Activated naive CD4-positive, alpha-beta T cell (primary cell): Measurements from ENCODE around the gene IRX4.

Experiments used
- DNase-seq, 4 experiments: peaks; one replicate each; lab custom pipeline; 2025; lab: John Stamatoyannopoulos, UW

Gene IRX4

DNA sequence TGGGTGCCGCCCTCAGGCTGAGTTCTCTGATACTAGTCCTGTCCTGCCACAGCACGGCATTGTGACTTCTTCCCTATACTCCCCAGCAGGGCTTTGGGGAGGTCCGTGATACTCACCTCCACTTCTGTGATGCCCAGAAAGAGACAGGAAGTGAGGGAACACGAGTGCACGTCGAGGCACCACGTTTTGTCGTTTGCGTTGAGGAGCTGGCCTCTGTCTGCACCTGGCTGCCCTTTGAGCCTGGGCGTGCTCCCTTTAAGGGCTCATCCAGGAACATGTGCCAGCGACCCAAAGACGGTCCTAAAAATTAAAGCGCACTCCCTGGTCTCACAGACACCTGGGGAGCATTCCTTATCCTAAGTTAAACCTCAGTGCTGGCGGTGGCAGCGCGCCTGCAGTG lies 8.7 kb upstream of the IRX4 start:
- no peak for DNase-seq

DNA sequence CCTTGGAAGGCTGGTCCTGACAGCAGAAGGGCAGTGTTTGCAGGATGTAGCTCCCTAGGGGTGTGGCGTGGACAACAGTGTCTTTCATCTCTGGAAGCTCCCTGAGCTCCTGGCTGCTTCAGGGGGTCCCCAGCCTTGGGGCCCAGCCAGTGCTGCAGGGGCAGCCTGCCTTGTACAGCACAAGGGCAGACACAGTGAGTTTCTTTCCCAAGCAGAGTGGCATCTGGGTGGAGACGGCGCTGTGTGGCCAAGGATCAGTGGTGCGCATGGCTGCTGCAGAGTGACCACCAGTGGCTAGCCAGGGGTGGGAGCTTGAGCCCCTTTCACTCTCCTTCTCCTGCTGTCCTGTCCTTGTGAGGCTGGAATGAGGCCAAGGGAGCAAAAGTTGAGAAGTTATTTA lies 7.6 kb upstream of the IRX4 start:
- no peak for DNase-seq

DNA sequence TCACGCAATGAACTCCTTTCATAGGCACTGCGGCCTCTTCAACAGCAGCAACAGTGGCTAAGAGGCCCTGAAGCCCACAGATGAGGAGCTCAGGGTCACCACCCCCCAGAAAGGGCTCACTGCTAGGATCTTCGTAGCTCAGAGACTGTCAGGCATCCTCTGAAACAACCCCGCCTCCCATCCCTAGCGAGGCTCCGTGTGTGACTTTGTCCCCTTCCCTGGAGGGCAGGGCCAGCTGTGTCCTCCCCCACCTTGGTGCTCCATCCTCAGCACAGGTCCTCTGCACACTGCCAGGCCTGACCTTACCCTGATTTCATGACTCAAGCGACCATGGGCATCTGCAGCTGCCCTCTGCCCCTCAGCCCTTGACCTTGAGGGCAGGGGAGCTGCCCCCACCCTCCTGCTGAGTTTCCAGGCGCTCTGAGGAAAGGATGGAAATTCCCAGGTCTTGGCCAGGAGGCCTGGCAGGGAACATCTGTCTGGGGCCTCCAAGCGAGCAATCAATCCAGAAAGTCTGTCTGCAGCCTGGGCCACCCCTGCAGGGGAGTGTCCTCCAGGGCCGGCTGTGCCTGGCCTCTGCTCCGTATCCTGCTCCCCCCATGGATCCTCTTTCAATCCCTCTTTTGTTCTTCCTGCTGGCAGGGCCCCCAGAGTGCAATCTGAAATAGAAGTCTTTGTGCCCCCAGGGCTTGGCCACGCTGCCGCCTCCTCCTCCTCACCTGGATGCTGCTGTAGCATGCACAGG lies 6.8 kb upstream of the IRX4 start:
- no peak for DNase-seq

DNA sequence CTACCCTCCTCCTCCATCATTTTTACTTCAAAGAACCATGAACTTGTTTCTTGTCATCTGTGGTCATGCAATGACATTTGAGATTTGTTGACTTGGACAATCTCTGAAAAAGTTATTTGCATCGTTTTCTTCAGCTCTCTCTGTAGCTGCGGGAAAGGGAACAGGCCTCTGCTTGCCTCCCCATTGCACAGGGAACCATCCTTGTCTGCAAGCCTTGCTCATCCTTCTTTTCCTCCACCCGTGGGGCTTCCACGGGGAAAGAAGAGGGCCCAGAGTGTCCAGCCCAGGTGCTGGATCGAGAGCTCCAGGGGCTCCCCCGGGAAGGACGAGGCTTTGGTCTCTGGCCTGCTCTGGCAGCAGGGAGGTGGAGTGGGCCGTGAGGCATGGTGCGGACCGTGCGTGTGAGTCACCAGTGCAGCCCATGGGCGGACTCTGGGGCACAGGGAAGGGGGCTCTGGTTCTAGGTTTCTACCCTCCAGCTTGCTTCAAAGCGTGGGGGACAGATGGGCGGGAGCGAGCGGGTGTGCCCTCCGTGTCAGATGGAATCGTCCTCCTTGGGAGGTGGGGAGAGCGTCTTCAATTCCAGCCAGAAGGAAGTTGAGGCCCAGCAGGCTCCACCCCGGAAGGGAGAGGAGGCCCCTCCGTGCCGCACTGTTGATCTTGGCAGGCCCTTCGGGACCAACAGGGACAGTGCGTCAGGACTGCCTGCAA lies 6.0 kb upstream of the IRX4 start:
- no peak for DNase-seq

DNA sequence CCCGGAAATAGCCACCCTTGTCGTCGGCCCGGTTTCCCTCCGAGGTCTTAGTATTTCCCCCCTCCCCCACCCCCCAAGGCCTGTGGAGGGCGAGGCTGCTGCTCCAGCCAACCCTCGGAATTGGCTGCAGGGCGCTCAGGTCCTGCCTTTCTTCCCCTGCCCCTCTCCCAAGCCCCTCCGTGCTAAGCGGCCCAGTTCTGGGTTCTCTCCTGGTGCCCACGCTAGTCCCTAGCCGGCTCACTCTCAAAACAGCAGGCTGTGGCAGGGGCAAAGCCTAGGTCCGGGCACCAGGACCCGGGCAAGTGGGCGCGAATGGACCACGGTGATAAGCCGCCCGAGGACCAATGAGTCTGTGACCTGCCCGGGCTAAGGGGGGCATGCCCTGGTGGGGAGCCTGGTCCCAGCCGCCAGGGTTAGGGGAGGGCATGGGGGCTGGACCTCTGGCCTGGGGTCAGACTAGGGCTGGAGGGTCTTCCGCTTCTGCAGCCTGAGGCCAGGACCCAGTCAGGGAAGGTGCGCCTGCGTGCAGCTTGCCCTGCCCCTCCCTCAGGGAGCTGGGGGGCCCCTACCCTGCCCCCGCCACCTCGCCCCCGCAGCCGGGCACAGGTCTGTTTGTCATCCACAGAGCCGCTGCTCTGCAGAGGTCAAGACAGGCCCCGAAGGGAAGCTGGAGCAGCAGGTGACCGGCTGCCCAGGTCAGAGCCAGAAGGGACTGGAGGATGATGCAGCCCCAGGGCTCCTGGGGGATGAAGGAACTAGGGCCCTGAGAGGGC lies 5.0 kb upstream of the IRX4 start:
- no peak for DNase-seq

DNA sequence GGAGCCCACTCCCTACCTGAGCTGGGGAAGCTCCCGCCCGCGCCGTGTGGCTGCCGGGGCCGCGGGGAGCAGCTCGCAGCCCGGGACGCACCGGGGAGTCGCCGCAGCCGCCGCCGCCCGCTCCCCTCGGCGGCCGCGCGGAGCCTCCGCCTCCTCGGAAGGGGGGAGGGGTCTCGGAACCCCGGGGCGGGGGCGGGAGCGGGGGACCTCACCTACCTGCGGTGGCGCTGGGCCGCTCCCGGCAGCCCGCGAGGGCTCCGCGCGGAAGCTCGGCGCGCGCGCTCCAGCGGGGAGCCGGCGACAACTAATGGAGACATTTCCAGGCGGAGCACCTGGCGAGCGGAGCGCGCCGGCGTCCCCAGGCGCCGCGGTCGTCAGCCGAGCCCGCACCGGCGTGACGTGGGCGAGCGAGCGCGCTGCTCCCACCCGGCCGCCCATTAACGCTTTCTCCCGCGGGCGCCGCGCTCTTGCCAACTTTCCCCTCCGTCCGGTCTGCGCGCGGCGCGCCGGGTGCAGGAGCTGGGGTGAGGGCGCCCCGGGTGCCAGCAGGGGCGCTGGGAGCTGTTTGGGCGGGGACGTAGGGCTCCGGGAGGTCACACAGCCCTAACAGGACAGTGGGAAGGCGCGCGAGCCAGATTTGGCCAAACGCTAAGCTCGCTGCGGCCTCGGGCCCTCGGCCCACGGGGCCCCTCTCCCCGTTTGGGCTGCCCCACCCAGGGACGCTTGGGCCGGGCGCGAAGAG lies 4.3 kb upstream of the IRX4 start:
- DNase-seq: no peak

DNA sequence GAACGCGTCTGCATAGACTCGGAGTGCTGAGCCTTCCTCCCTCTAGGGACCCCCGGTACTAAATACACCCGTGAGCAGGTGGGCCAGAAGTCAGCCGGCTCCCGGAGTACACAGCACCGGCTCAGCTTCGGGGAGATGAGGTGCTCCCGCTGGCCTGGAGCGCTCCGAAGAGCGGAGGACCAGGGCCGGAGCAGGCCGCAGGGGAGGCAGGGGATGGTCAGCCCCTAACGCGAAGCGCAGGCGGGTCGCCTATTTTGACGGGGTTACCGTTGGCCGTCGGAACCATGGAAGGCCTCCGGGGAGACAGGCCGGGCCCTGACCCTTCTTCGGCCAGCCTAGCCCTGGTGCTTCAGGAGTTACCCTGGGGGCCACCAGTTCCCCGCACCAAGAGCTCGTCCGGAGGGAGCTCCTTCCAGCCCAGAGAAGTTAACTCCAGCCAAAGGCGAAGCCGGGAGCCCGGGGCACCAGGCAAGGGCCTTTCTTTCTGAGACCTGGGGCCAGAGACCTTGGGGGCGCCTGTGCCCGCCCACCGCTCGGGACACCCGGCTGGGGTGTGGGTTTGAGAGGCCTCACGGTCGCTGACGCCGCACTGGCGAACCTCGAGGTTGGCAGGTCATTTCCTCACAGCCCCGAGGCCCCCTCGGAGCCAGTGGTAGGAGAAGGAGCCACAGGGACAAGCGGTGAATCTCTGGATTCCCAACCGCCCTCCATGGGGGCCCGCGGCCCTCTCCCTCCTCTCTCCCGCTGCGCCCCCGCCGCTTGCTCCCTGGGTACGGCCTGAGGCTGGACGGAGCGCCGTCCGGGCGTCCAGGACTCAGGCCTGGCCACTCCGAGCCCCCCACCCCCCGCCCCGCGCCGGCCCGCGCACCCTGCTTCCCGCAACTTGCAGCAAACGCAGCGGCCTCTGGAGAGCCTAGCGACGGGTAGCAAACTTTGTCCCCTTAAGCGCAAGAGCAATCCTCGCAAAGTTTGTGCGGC lies 3.4 kb upstream of the IRX4 start:
- no peak for DNase-seq

DNA sequence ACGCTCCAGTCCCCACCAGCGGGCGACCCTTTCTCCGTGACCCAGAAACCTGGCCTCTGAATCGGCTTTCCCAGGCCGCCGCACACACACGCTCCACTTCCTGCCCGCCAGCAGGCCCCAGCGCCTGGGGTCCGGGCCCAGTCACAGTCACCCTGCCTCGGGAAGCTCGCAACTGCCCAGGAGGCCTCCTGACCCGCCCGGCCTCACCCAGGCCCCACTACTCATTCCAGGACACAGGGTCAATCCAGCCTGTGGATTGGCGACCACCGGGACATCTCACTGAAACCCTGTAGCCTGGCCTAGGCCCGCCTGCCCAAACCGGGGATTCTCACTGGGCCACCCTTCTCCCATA lies 2.7 kb upstream of the IRX4 start:
- DNase-seq: no peak

DNA sequence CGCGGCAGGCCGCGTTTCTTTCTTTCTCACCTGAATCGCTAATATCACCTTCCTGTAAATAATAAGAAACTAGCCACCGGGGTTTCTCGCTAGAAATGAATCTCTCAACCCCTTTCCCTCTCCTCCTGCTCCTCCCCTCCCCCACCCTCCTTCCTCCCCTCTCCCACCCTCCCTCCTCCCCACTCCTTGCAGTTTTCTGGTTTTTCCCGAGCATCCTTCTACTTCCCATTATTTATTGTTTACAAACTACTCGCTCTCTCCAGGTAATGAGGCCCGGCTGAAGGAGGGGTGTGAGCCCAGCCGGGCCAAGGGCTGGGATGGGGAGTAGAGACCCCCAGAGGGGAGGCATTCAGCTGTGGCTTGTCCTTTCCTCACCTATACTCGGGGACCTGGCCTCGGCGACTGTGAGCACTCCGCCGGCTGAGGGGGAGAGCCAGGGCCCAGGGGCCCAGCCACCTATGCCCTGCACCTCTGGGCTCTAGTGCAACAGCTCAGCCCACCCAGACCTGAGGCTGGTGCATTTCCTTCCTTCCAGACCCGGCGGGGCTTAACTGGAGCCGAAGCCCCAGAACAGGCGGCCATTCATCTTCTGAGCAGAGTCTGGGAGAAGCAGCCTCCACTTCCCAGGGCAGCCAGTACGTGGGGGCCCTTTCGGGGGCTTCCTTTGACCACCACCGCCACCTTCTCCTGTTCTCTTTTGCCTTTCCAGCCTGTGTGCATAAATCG lies 2.1 kb upstream of the IRX4 start:
- no peak for DNase-seq

DNA sequence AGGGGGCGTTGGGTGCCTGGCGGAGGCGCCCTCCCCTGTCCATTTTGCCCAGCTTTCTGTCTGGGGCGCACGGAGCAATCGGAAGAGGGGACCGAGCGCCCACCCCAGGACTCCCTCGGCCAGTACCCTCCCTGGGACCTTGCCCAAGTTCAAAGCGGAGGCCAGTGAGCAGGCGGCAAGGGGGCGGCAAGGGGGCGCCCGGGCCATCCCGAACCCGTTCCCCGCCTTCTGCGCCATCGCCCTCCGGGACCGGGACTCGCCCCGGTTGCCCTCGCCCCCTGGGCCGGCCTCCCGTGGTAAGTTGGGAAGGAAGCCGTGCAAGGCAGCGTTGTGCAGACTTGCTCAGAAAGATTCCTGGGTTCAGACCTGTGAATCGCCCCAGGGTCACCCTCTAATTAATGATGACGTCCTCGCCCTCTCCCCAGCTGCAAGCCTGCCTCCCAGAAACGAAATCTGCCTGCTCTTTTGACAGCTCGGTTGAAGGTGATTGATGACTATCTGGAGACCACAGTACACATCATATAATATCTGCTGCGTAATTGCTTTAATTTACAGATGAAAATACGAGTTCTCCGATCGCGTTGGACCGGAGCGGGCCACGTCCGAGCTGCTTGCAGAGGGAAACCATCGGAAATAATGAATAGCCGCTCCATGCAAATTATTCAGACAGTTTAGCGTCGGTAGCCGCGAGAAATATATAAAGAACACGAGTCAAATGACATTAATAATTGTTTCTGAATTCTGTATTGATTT lies 1.4 kb upstream of the IRX4 start:
- no peak for DNase-seq

DNA sequence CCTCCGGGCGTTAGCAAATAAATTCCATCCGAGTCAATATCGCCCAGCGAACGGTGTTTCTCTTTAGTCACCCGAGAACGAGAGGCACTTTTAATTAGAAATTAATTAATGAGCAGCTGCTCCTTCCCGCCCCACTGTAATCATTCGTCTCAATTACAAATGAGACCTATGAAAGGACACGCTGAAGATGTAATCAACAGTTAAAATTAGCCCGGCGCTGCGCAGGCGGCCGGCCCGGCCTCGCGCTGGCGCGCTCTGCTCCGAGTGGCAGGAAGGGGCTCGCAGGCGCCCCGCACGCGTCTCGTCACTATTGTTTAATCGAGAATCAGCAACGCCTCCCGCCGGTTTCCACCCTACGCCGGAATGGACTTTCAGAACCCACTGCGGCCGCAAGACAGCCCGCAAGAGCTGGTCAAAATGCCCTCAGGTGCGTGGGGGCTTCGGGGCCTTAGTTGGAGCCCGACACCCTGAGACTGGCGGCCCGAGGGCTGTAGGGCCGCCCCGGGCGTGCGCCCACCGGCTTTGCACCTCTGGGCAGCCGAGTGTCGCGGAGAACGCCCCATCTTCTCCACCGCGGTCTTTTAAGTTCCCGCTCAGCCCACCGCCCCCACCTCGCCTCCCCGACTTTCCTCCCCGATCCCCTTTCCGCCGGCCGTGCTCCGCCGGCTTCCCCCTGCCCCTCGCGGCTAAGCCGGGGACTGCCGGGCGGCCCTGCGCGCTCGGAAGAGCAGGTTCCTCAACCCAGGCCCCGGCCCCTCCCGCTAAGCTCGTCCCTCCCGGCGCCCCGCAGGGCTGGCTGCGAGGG lies 597 bp upstream of the IRX4 start:
- no peak for DNase-seq

DNA sequence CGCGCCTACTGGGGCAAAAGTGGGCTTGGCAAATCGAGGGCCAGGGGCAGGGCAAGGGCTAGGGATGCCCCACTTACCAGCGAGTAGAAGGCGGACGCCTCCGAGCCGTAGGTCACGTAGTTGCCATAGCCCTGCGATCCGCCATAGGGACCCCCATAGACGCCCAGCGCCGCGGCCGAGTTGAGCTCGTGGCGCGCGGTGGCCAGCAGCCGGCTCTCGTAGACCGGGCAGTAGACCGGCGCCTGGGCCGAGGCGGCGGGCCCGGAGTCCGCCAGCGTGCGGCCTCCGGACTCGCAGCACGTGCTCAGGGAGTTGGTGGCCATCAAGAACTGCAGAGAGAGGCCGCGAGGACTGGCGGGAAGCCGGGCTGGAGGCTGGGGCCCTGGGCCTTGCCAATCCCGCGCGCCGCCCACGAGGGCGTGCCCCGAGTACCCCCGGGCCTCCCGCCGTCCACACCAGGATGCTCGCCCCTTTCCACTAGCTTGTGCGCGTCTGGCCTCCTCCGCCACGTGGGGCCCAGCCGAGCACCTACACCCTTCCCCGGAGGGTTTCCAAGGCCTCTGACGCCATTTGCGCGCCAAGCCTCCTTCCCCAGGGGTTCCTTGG lies 891 bp downstream of the IRX4 start:
- no peak for DNase-seq

DNA sequence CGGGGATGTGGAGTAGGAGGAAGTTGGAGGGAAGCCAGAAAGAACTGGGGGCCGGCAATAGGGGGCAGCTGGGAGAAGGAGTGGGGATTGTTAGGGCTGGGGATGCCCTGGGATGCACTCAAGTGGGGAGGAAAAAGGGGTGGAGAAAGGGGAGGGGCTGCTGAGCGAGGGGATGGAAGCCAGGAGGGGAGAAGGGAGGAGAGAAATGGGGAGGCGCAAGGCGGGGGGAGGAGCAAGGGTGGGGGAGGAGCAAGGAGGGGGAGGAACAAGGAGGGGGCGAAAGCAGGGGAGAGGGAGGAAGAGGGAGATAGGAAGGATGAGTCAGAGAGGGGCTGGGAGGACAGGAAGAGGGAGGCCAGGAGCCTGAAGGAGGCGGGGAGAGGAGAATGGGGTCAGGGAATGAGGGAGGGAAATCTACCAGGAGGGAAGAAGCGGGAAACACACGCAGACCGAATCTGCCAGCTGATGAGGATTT lies 1.6 kb downstream of the IRX4 start:
- DNase-seq: no peak

DNA sequence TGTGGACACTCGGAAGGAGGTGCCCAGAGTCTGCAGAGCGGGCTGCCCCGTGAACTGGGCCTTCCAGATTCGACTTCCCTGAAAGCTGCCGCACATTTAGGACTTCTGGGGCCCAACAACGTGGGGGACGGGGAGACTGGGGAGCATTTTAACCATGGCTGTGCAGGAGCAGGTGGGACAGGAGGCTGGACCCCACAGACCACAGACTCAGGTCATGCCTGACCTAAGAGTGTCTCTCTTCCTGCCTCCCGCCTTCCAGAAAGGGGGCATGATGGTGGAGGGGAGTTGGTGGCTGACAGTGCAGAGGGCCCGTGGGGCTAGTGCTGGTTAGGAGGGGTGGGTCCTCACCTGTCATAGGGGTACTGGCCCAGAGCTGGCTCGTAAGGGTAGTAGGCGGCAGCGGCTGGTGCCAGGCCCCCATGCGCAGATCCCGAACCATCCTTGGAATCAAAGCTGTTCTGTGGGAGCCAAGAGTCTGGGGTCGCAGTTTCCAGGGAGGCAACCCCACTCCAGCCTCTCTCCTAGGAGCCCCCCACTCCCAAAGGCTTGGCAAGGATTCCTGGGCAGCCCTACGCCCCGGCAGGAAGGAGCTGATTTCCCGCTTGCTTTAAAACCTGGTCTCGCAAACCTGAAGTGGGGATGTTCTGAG lies 2.2 kb downstream of the IRX4 start:
- DNase-seq: no peak

DNA sequence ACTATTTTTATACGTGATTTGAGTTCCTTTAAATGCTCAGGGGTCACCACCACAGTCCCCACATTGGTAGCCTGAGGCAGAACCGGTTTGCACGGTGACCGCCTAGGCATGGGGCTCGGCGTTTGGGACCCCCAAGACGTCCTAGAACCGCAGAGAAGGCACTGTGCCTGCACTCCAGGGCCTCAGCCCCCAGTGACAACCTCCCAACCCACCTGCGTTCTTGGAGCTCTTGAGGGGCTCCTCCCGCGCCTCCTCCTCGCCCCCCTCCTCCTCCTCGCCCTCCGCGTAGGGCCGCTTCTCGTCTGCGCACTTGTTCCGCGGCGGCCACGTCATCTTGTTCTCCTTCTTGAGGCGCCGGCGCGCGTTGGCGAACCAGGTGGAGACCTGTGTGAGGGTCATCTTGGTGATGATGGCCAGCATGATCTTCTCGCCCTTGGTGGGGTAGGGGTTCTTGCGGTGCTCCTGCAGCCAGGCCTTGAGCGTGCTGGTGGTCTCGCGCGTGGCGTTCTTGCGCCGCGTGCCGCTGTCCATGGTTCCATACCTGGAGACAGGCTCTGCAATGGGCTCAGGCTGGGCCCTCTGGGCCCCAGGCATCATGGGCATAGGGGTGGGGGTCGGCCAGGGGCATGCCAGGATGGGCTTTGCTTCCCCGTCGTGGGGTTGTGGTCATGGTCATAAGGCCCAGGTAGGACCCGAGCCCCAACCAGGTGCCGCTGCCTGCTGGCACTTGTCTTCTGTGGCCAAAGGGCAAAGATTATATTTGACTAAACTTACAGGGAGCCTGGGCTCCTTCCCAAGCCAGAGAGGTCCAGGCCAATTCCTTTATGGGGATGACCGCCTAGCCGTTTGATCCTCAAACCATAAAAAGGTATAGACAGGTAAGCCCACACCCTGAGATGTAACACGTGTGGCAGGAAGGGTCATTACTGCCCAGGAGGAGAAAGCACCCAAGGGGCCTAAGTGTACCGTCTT lies 3.1 kb downstream of the IRX4 start:
- DNase-seq: no peak

DNA sequence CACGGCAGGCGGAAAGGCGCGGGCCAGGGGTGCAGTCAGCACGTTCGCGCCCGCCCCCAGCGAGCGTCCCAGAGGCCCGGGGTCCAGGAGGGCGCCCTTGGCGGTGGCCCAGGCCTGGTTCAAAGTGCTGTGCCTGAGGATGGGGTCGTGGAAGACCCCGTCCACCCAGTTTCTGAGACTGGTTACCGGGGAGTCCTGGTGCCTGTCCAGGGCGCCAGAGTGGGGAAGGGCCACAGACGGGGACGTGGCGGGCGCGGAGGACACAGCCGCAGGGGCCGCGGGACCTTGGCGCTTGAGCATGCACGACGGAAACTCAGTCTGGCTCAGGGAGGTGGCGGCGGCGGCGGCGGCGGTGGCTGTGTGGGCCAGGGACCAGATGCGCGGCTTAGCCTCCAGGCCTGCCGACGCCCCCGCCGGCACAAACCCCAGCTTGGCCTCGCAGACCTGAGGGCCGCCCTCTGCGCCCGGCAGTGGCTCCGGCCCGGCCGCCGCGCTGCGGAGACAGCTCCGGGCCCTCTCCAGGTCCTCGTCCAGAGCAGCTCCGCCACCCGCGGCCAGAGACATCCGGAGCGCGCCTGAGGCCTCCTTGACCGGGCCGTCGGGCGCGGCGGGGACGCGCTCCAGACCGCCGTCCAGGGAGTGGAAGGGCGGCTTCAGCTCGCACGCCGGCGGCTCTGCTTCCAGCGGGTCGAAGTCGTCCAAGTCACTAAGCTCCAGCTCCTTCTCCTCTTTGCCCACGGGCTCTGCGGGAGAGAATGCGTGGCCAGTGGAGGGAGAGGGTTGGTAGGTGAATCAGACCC lies 4.5 kb downstream of the IRX4 start:
- no peak for DNase-seq
